Measurements from ENCODE around the gene SULF2. TPM values are rescaled to one million over a fixed set of nuclear protein-coding genes. Genes with fewer than 3 reads are reported as not detected.

Gene SULF2
- total and polyA plus RNA-seq, 2 of the 13 experiments (the other 11 are each of a cell fraction or from before 2014, with no cell fraction given) = 7.2 to 50.9 TPM

DNA sequence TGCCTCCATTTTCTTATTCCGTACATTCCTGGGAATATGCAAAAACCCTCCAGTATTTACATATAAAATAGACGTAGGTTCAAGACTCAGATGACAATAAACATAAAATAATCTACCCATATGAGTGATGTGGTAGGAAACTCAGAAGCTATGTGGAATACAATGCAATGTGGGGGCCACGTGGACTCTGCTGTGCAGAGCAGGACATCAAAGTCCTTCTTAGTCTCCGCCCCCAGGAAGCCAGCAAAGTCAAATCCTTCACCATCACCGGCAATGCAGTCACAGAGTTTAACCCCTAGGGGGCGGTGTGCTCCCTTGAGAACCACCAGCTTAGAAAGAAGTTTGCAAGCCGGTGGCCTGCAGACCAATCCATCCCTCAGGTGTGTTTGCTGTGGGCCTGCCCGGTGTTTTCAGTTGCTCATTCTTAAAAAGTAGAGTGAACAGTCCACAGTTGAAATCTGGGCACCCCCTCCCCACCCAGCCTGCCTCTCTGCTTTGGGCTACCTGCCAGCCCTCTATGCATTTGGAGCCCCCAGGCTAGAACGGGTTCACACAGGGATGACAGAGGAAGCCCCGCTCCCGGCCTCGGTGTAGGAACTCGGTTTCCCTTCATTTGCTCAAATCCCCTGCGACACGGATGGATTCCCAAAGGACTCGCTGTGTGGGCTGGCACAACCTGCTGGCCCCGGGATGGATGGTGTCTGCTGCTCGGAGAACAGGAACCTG is 59.9 kb downstream of the SULF2 start (continued):
- TF ChIP-seq, protein P1, sequence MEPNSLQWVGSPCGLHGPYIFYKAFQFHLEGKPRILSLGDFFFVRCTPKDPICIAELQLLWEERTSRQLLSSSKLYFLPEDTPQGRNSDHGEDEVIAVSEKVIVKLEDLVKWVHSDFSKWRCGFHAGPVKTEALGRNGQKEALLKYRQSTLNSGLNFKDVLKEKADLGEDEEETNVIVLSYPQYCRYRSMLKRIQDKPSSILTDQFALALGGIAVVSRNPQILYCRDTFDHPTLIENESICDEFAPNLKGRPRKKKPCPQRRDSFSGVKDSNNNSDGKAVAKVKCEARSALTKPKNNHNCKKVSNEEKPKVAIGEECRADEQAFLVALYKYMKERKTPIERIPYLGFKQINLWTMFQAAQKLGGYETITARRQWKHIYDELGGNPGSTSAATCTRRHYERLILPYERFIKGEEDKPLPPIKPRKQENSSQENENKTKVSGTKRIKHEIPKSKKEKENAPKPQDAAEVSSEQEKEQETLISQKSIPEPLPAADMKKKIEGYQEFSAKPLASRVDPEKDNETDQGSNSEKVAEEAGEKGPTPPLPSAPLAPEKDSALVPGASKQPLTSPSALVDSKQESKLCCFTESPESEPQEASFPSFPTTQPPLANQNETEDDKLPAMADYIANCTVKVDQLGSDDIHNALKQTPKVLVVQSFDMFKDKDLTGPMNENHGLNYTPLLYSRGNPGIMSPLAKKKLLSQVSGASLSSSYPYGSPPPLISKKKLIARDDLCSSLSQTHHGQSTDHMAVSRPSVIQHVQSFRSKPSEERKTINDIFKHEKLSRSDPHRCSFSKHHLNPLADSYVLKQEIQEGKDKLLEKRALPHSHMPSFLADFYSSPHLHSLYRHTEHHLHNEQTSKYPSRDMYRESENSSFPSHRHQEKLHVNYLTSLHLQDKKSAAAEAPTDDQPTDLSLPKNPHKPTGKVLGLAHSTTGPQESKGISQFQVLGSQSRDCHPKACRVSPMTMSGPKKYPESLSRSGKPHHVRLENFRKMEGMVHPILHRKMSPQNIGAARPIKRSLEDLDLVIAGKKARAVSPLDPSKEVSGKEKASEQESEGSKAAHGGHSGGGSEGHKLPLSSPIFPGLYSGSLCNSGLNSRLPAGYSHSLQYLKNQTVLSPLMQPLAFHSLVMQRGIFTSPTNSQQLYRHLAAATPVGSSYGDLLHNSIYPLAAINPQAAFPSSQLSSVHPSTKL (CRISPR knock-in tag; IDR thresholded peaks at IDR 0.05) = peak; percentile 82
- TF ChIP-seq TOPORS (CRISPR knock-in tag; IDR thresholded peaks at IDR 0.05) (no peak), ISL2 (CRISPR knock-in tag; IDR thresholded peaks at IDR 0.05) (0 out of 2 replicates have a peak, but pooled peaks have one; percentile 62)

DNA sequence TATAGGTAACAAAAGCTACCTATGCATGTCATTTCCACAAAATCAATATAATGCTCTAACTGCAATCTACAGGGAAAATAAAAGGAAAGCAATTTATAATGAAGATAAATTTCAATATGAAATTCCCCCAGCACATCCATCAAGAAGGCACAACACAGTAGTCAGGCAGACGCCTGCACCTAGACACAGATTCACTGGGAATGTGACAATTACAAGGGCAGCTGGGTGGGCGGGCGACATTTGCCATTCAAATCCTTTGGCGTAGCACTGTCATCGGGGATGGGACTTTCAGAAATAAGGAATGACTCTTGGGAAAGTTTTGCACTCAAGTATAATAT is 60.4 kb downstream of the SULF2 start:
- H3K36me3 ChIP-seq (replicated peaks in 1 of 2; ENCODE audit: control insufficient read depth in 1 of 2, insufficient read depth in 2 of 2, low read length in 2 of 2) = no peaks in the 10 kb centered on the region
- POLR2A ChIA-PET = interaction anchor here (0.9 to 1.2 kb wide), 3 partner anchors 11 to 59 kb away, joined by 4 read pairs; no protein-coding TSS in a partner anchor
- no TSS peak for BruUV-seq (replicated peaks)
- H3K4me3 ChIP-seq (replicated peaks in 1 of 3; ENCODE audit: insufficient read depth in 1 of 3, low read depth in 2 of 3, low read length in 3 of 3) = no peak overlapping the region
- intact Hi-C loops (cut with micrococcal nuclease; ENCODE audit: unreplicated experiment) = loop anchor here (1.0 to 5.0 kb wide), 2 partner anchors 48 to 61 kb away; no protein-coding TSS in a partner anchor
- H3K27me3 ChIP-seq (ENCODE audit: control insufficient read depth in 1 of 2, insufficient read depth in 2 of 2, low read length in 2 of 2) = no peaks in the 10 kb centered on the region
- H3K9me3 ChIP-seq (ENCODE audit: low read length) = no peaks in the 10 kb centered on the region
- WGBS (ENCODE audit: low lambda C conversion rate) = 96% methylated on average over 5 of the region's 5 CpGs
- H4K20me1 ChIP-seq (ENCODE audit: insufficient read depth, low read length) = no peaks in the 10 kb centered on the region
- CTCF ChIA-PET (ENCODE audit: low intra/inter-chr PET ratio, low total read pairs) = interaction anchor here (0.6 to 1.8 kb wide), 6 partner anchors 47 to 911 kb away, joined by 3 to 9 read pairs (median 4); no protein-coding TSS in a partner anchor
- H3K79me2 ChIP-seq (ENCODE audit: insufficient read depth, low read length) = no peaks in the 10 kb centered on the region
- H3K27ac ChIP-seq (ENCODE audit: extremely low read length, insufficient read depth, low read length) = no peak overlapping the region
- ATAC-seq (peak; percentile 7; the same call in 1 of the 3 replicates), DNase-seq (ENCODE audit: low spot score) (no peak), FAIRE-seq (no peak)
- H3K9ac ChIP-seq (ENCODE audit: insufficient read depth, low read depth, low read length) = no peak overlapping the region
- in situ Hi-C loops (cut with HindIII; ENCODE audit: extremely low pct_ligation_motif_present, low pct_unique_long_range_greater_than_20kb) = no loop called here
- no peak overlapping the region for H2AFZ ChIP-seq (ENCODE audit: low read length)
- H3K4me1 ChIP-seq (ENCODE audit: insufficient read depth, low read length) = peaks cover 23% of the 10 kb centered on the region
- no peak overlapping the region for H3K4me2 ChIP-seq (ENCODE audit: low read depth, low read length)
- TF ChIP-seq PHF20 (CRISPR knock-in tag; IDR thresholded peaks at IDR 0.05) (no peak), ZNF709 (CRISPR knock-in tag; IDR thresholded peaks at IDR 0.05) (0 out of 2 replicates have a peak, but pooled peaks have one; percentile 5), ZSCAN30 (CRISPR knock-in tag; IDR thresholded peaks at IDR 0.05) (0 out of 2 replicates have a peak, but pooled peaks have one; percentile 31), ELF3 (CRISPR knock-in tag; IDR thresholded peaks at IDR 0.05) (no peak), ZNF878 (CRISPR knock-in tag; IDR thresholded peaks at IDR 0.05) (no peak), ZNF615 (CRISPR knock-in tag; IDR thresholded peaks at IDR 0.05; ENCODE audit: borderline replicate concordance) (no peak), FOXP1 (IDR thresholded peaks at IDR 0.05) (no peak), FOXP1 (CRISPR knock-in tag; IDR thresholded peaks at IDR 0.05) (no peak), MEIS1 (CRISPR knock-in tag; IDR thresholded peaks at IDR 0.05; ENCODE audit: borderline replicate concordance) (no peak), ZNF761 (CRISPR knock-in tag; conservative IDR thresholded peaks at IDR 0.05) (0 out of 2 replicates have a peak, but pooled peaks have one; percentile 5)
- TF ChIP-seq, protein P2, sequence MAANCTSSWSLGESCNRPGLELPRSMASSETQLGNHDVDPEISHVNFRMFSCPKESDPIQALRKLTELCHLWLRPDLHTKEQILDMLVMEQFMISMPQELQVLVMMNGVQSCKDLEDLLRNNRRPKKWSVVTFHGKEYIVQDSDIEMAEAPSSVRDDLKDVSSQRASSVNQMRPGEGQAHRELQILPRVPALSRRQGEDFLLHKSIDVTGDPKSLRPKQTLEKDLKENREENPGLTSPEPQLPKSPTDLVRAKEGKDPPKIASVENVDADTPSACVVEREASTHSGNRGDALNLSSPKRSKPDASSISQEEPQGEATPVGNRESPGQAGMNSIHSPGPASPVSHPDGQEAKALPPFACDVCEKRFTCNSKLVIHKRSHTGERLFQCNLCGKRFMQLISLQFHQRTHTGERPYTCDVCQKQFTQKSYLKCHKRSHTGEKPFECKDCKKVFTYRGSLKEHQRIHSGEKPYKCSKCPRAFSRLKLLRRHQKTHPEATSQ (CRISPR knock-in tag; IDR thresholded peaks at IDR 0.05; ENCODE audit: borderline replicate concordance) = 0 out of 2 replicates have a peak, but pooled peaks have one; percentile 20
- TF ChIP-seq, protein P3, sequence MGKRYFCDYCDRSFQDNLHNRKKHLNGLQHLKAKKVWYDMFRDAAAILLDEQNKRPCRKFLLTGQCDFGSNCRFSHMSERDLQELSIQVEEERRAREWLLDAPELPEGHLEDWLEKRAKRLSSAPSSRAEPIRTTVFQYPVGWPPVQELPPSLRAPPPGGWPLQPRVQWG (CRISPR knock-in tag; IDR thresholded peaks at IDR 0.05; ENCODE audit: borderline replicate concordance, low read depth) = no peak

All from HepG2 (cell line).